WTC11 (cell line): ENCODE measurements around the gene HOXD13. TPM values are rescaled to one million over a fixed set of nuclear protein-coding genes. Genes with fewer than 3 reads are reported as not detected.
A peak's percentile ranks its signal among the peaks of the same experiment; 100 is the strongest.

Experiments
- ATAC-seq: fragments of 200-7000 bp; cut with Tn5 transposase; 2 replicates; pipeline ENCODE4 v1.10.0; 2021; ENCODE audit warnings: mild to moderate bottlenecking, moderate library complexity
- CTCF ChIA-PET: fragments of 300-600 bp; sonication (Branson Sonifier 250); formaldehyde crosslinking; loops from one replicate; lab custom pipeline; 2021; ENCODE audit warnings: antibody characterized with exemption; lab: Charles Lee
- POLR2A ChIA-PET: fragments of 350-600 bp; sonication (Branson Sonifier 250); formaldehyde crosslinking; loops from one replicate; lab custom pipeline; 2021; ENCODE audit warnings: antibody characterized with exemption; lab: Charles Lee
- DNase-seq: peaks from one replicate; pipeline ENCODE4 v3.0.0; 2021; ENCODE audit warnings: low spot score
- H3K27ac Mint-ChIP-seq: 2 replicates; pipeline ENCODE4 v1.8.0; 2021; ENCODE audit warnings: mixed read lengths
- H3K27me3 Mint-ChIP-seq: 2 replicates; pipeline ENCODE4 v1.8.0; 2021; ENCODE audit warnings: low read depth, mild to moderate bottlenecking, moderate library complexity, mixed read lengths
- H3K36me3 Mint-ChIP-seq: 2 replicates; pipeline ENCODE4 v1.8.0; 2021; ENCODE audit warnings: mixed read lengths
- H3K4me1 Mint-ChIP-seq: 2 replicates; pipeline ENCODE4 v1.8.0; 2022; ENCODE audit warnings: mixed read lengths
- H3K4me3 Mint-ChIP-seq: 2 replicates; pipeline ENCODE4 v1.8.0; 2021; ENCODE audit warnings: mild to moderate bottlenecking, moderate library complexity, mixed read lengths
- H3K9me3 Mint-ChIP-seq: 2 replicates; pipeline ENCODE4 v1.8.0; 2021; ENCODE audit warnings: mixed read lengths
- ARID4B ChIP-seq: sonication (generic); formaldehyde crosslinking; IDR thresholded peaks from 2 replicates; pipeline ENCODE4 v1.8.0; 2023; ENCODE audit warnings: missing genetic modification reagents, mild to moderate bottlenecking, borderline replicate concordance
- ATF1 ChIP-seq: sonication (generic); formaldehyde crosslinking; IDR thresholded peaks from 2 replicates; pipeline ENCODE4 v1.8.1; 2023; ENCODE audit warnings: mild to moderate bottlenecking, moderate library complexity, missing genetic modification reagents
- CREB1 ChIP-seq: sonication (generic); formaldehyde crosslinking; IDR thresholded peaks from 2 replicates; pipeline ENCODE4 v1.8.0; 2023; ENCODE audit warnings: mild to moderate bottlenecking, missing genetic modification reagents
- CTCF ChIP-seq: fragments of 200-600 bp; IDR thresholded peaks from 2 replicates; pipeline ENCODE4 v1.8.0; 2022; ENCODE audit warnings: antibody characterized with exemption
- EMX1 ChIP-seq: fragments of 250-450 bp; sonication (Bioruptor Pico); IDR thresholded peaks from 2 replicates; pipeline ENCODE4 v1.8.0; 2021; ENCODE audit warnings: mild to moderate bottlenecking
- FOXK1 ChIP-seq: sonication (generic); formaldehyde crosslinking; IDR thresholded peaks from 2 replicates; pipeline ENCODE4 v1.8.0; 2022; ENCODE audit warnings: mild to moderate bottlenecking, moderate library complexity, missing genetic modification reagents
- FOXP1 ChIP-seq: sonication (generic); formaldehyde crosslinking; IDR thresholded peaks from 2 replicates; pipeline ENCODE4 v1.8.0; 2022; ENCODE audit warnings: missing genetic modification reagents, mild to moderate bottlenecking, moderate library complexity, borderline replicate concordance
- JAZF1 ChIP-seq: fragments of 250-450 bp; sonication (Bioruptor Pico); IDR thresholded peaks from 2 replicates; pipeline ENCODE4 v1.9.0; 2021; ENCODE audit warnings: moderate library complexity, mild to moderate bottlenecking, inconsistent platforms
- KAT7 ChIP-seq: sonication (generic); formaldehyde crosslinking; IDR thresholded peaks from 2 replicates; pipeline ENCODE4 v1.8.1; 2023; ENCODE audit warnings: missing genetic modification reagents, mild to moderate bottlenecking, borderline replicate concordance
- MAX ChIP-seq: sonication (generic); formaldehyde crosslinking; IDR thresholded peaks from 2 replicates; pipeline ENCODE4 v1.8.0; 2022; ENCODE audit warnings: mild to moderate bottlenecking, missing genetic modification reagents
- NFATC4 ChIP-seq: fragments of 250-450 bp; sonication (Bioruptor Pico); IDR thresholded peaks from 2 replicates; pipeline ENCODE4 v1.9.0; 2021; ENCODE audit warnings: mild to moderate bottlenecking
- NFE2L1 ChIP-seq: sonication (generic); formaldehyde crosslinking; IDR thresholded peaks from 2 replicates; pipeline ENCODE4 v1.8.1; 2023; ENCODE audit warnings: missing genetic modification reagents
- NFYB ChIP-seq: sonication (generic); formaldehyde crosslinking; conservative IDR thresholded peaks from 2 replicates; pipeline ENCODE4 v1.8.0; 2022; ENCODE audit warnings: low read depth, missing genetic modification reagents
- NR2C2 ChIP-seq: sonication (generic); formaldehyde crosslinking; IDR thresholded peaks from 2 replicates; pipeline ENCODE4 v1.8.0; 2022; ENCODE audit warnings: mild to moderate bottlenecking, missing genetic modification reagents
- PREB ChIP-seq: sonication (generic); formaldehyde crosslinking; IDR thresholded peaks from 2 replicates; pipeline ENCODE4 v1.8.1; 2022; ENCODE audit warnings: mild to moderate bottlenecking, missing genetic modification reagents, moderate library complexity, borderline replicate concordance
- SMAD4 ChIP-seq: sonication (generic); formaldehyde crosslinking; IDR thresholded peaks from 2 replicates; pipeline ENCODE4 v1.8.0; 2022; ENCODE audit warnings: mild to moderate bottlenecking, missing genetic modification reagents
- TP53 ChIP-seq: sonication (generic); formaldehyde crosslinking; IDR thresholded peaks from 2 replicates; pipeline ENCODE4 v1.8.1; 2023; ENCODE audit warnings: mild to moderate bottlenecking, missing genetic modification reagents
- ZNF396 ChIP-seq: fragments of 250-450 bp; sonication (Bioruptor Pico); IDR thresholded peaks from 2 replicates; pipeline ENCODE4 v1.8.0; 2021; ENCODE audit warnings: mild to moderate bottlenecking, moderate library complexity, borderline replicate concordance
- ZNF532 ChIP-seq: fragments of 250-450 bp; sonication (Bioruptor Pico); IDR thresholded peaks from 2 replicates; pipeline ENCODE4 v1.9.0; 2021; ENCODE audit warnings: mild to moderate bottlenecking, borderline replicate concordance
- ZNF671 ChIP-seq: fragments of 250-450 bp; sonication (Bioruptor Pico); IDR thresholded peaks from 2 replicates; pipeline ENCODE4 v1.8.0; 2021; ENCODE audit warnings: mild to moderate bottlenecking
- total RNA-seq: library from RNA; stranded (reverse); gene quantifications from 3 replicates; pipeline ENCODE4 v1.2.3, GENCODE V29; 2021

The HOXD13 gene
- total RNA-seq, 1 experiment from 2014 or later: not detected

GRCh38 chr2:176117823-176118371 lies 25.4 kb downstream of the HOXD13 start (continued):
- TF ChIP-seq ARID4B (CRISPR knock-in tag) (no peak), ZNF671 (CRISPR knock-in tag) (no peak), MAX (no peak)

GRCh38 chr2:176118601-176119339 lies 26.2 kb downstream of the HOXD13 start:
- ChIA-PET CTCF (no interaction called here), POLR2A (no interaction called here)
- ATAC-seq: no peak
- DNase-seq: peak; percentile 70
- Mint-ChIP-seq H3K27ac (no peak overlapping the region), H3K4me3 (no peak overlapping the region), H3K4me1 (peaks cover 17% of the 10 kb centered on the region), H3K36me3 (0 out of 2 replicates have a peak, but pooled peaks cover 3% of the 10 kb centered on the region), H3K9me3 (peaks cover 4% of the 10 kb centered on the region), H3K27me3 (peaks cover 100% of the 10 kb centered on the region)
- no peak for TF ChIP-seq JAZF1 (CRISPR knock-in tag)
- peak; percentile 55 for TF ChIP-seq CTCF
- no peak for TF ChIP-seq TP53

GRCh38 chr2:176120364-176121189 lies 28.1 kb downstream of the HOXD13 start:
- peaks cover 4% of the 10 kb centered on the region for H3K9me3 Mint-ChIP-seq
- no peak overlapping the region for H3K4me3 Mint-ChIP-seq
- H3K27me3 Mint-ChIP-seq: peaks cover 100% of the 10 kb centered on the region
- ATAC-seq (no peak), DNase-seq (no peak)
- POLR2A ChIA-PET: interaction anchor here (0.6 kb wide), 1 partner anchor 75 kb away, joined by 5 read pairs; no protein-coding TSS in a partner anchor
- peaks cover 5% of the 10 kb centered on the region; the same call in 1 of the 2 replicates for H3K36me3 Mint-ChIP-seq
- CTCF ChIA-PET: interaction anchor here (0.9 to 3.3 kb wide), 12 partner anchors 8 to 1028 kb away, joined by 3 to 15 read pairs (median 4); partner anchors contain the start of gene HOXD8
- H3K27ac Mint-ChIP-seq: no peak overlapping the region
- peaks cover 13% of the 10 kb centered on the region for H3K4me1 Mint-ChIP-seq
- TF ChIP-seq NR2C2 (CRISPR knock-in tag) (no peak), EMX1 (no peak), ZNF396 (CRISPR knock-in tag) (no peak), NFE2L1 (CRISPR knock-in tag) (no peak), ZNF671 (CRISPR knock-in tag) (no peak), FOXP1 (CRISPR knock-in tag) (no peak), ATF1 (CRISPR knock-in tag) (no peak), NFATC4 (CRISPR knock-in tag) (no peak), ZNF532 (no peak), CREB1 (CRISPR knock-in tag) (no peak), FOXK1 (CRISPR knock-in tag) (no peak), NFYB (CRISPR knock-in tag) (no peak), PREB (no peak), SMAD4 (no peak), KAT7 (CRISPR knock-in tag) (no peak)
